ENCODE data around the gene MOB2.

MOB2 gene

DNA sequence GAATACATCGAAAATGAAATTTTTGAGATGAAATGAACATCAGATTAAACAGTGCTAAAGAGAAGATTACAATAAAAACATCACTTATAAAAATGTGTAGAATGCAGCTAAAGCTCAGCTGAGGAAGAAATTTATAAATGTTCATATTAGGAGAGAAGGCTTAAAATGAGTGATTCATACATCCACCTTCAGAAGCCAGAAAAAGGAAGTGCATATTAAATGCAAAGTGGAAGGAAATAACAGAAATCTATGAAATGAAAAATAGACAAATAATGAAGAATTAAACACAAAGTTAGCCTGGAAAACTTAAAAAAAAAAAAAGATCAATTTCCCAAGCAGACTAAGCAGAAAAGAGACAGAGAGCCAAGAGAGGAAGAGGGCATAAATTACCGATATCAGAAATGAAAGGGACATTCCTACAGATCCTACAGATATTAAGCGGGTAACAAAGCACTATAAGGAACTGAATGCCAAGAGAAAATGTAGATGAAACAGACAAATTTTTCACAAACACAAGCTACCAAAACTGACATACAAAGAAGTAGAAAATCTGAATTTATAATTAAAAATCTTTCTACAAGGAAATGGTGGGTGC lies 7.2 kb upstream of the MOB2 start:
- H3K36me3 ChIP-seq (ENCODE audit: control insufficient read depth, insufficient read depth, low read length, severe bottlenecking): peaks cover 5% of the 10 kb centered on the region
- peaks cover 4% of the 10 kb centered on the region for H3K4me1 ChIP-seq (ENCODE audit: control insufficient read depth, insufficient read depth, low read length)
- no peak overlapping the region for H3K4me3 ChIP-seq (ENCODE audit: low read length)
- no peaks in the 10 kb centered on the region for H3K9me3 ChIP-seq (ENCODE audit: control insufficient read depth, low read length)
- H3K9ac ChIP-seq (ENCODE audit: low read length): no peak overlapping the region
- no peaks in the 10 kb centered on the region for H3K27me3 ChIP-seq (replicated peaks; ENCODE audit: control insufficient read depth, insufficient read depth, low read length)
- DNase-seq (ENCODE audit: low read depth): no peak

DNA sequence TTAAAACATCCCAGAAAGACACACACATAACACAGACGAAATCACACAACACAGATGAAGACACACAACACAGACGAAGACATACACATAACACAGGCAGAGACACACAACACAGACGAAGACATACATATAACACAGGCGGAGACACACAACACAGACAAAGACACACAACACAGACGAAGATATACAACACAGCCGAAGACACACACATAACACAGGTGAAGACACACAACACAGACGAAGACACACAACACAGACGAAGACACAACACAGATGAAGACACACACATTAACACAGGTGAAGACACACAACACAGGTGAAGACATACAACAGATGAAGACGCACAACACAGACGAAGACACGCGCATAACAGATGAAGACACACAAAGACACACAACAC lies 4.8 kb upstream of the MOB2 start:
- Histone ChIP-seq H3K9me3 (ENCODE audit: control insufficient read depth, low read length) (no peaks in the 10 kb centered on the region), H3K4me3 (ENCODE audit: low read length) (no peak overlapping the region), H3K27me3 (replicated peaks; ENCODE audit: control insufficient read depth, insufficient read depth, low read length) (no peaks in the 10 kb centered on the region), H3K36me3 (ENCODE audit: control insufficient read depth, insufficient read depth, low read length, severe bottlenecking) (no peaks in the 10 kb centered on the region), H3K9ac (ENCODE audit: low read length) (no peak overlapping the region), H3K4me1 (ENCODE audit: control insufficient read depth, insufficient read depth, low read length) (peaks cover 15% of the 10 kb centered on the region)
- no peak for DNase-seq (ENCODE audit: low read depth)

DNA sequence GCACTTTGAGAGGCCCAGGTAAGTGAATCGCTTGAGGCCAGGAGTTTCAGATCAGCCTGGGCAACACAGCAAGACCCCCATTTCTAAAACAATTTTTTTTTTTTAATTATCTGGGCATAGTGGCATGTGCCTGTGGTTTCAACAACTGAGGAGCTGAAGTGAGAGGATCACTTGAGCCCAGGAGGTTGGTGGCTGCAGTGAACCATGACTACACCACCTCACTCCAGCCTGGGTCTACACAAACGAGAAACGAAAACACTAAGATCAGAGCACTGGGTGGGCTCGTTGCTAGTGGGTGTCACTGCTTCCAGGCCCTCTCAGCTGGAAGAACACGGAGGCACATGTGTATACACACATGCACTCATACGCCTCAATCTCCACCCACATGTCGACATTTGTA lies 4.1 kb upstream of the MOB2 start:
- no peak for DNase-seq (ENCODE audit: low read depth)
- Histone ChIP-seq H3K4me1 (ENCODE audit: control insufficient read depth, insufficient read depth, low read length) (peaks cover 21% of the 10 kb centered on the region), H3K27me3 (replicated peaks; ENCODE audit: control insufficient read depth, insufficient read depth, low read length) (no peaks in the 10 kb centered on the region), H3K36me3 (ENCODE audit: control insufficient read depth, insufficient read depth, low read length, severe bottlenecking) (no peaks in the 10 kb centered on the region), H3K4me3 (ENCODE audit: low read length) (no peak overlapping the region), H3K9me3 (ENCODE audit: control insufficient read depth, low read length) (no peaks in the 10 kb centered on the region), H3K9ac (ENCODE audit: low read length) (no peak overlapping the region)

DNA sequence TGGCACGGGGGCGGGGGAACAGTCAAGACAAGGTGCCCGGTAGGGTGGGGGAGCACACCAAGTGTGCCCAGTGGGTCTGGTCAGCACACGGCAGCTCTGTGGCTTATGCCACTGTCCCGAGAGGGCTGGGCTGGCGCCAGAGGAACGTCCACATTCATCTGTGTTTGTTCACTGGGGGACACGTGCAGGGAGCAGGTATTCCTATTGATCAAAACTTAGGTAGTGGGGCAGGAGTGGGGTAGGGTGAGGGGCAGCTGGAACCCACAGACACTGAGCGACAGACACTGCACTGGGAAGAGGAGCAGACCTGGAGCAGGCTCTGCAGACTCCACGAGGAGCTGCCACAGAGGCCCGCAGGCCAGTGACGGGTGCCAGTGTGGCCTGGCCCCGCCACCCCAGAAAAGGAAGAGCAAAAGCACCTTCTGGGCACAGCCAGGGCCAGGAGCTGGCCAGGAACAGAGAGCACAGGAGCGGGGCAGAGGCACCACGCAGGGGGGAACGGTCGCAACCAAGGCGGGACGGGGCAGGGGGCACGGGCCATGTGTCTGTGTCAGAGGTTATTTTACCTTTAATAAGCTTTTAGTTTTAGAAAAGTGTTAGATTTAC lies 2.1 kb upstream of the MOB2 start:
- Histone ChIP-seq H3K36me3 (ENCODE audit: control insufficient read depth, insufficient read depth, low read length, severe bottlenecking) (no peaks in the 10 kb centered on the region), H3K4me1 (ENCODE audit: control insufficient read depth, insufficient read depth, low read length) (peaks cover 21% of the 10 kb centered on the region), H3K9ac (ENCODE audit: low read length) (no peak overlapping the region), H3K27me3 (replicated peaks; ENCODE audit: control insufficient read depth, insufficient read depth, low read length) (no peaks in the 10 kb centered on the region), H3K4me3 (ENCODE audit: low read length) (no peak overlapping the region), H3K9me3 (ENCODE audit: control insufficient read depth, low read length) (no peaks in the 10 kb centered on the region)
- DNase-seq (ENCODE audit: low read depth): no peak

DNA sequence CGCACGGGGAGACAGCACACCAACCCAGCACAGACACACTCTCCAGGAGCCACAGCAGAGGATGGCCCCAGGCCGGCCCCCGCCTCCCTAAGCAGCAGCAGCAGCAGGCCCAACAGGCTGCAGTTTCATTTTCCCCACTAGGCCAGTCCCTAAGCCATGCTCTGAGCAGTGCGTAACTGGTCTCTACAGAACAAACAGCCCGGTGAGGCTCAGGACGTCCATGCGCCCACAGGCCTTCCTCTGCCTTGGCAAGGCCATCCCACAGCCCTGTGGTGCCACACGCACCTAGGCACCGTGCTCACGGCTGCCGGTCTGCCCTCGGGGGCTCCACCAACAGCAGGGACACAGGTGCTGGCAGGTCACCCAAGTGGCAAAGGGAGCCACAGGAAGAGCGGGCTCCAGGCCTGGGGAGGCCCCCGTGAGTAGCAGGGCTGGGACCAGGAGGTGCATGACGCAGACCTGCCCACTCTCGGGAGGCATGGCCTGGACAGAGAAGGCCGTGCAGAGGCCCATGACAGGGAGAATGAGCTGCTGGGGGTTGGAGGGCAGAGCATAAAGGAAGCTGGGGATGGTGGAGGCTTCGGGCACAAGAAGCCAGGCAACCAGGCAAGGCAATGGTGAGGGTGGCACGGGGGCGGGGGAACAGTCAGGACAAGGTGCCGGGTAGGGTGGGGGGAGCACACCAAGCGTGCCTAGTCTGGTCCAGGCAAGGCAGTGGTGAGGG lies 1.4 kb upstream of the MOB2 start:
- no peak for DNase-seq (ENCODE audit: low read depth)
- Histone ChIP-seq H3K4me3 (ENCODE audit: low read length) (no peak overlapping the region), H3K9ac (ENCODE audit: low read length) (peak overlapping the region; percentile 62), H3K27me3 (replicated peaks; ENCODE audit: control insufficient read depth, insufficient read depth, low read length) (no peaks in the 10 kb centered on the region), H3K4me1 (ENCODE audit: control insufficient read depth, insufficient read depth, low read length) (peaks cover 21% of the 10 kb centered on the region), H3K36me3 (ENCODE audit: control insufficient read depth, insufficient read depth, low read length, severe bottlenecking) (no peaks in the 10 kb centered on the region), H3K9me3 (ENCODE audit: control insufficient read depth, low read length) (no peaks in the 10 kb centered on the region)

DNA sequence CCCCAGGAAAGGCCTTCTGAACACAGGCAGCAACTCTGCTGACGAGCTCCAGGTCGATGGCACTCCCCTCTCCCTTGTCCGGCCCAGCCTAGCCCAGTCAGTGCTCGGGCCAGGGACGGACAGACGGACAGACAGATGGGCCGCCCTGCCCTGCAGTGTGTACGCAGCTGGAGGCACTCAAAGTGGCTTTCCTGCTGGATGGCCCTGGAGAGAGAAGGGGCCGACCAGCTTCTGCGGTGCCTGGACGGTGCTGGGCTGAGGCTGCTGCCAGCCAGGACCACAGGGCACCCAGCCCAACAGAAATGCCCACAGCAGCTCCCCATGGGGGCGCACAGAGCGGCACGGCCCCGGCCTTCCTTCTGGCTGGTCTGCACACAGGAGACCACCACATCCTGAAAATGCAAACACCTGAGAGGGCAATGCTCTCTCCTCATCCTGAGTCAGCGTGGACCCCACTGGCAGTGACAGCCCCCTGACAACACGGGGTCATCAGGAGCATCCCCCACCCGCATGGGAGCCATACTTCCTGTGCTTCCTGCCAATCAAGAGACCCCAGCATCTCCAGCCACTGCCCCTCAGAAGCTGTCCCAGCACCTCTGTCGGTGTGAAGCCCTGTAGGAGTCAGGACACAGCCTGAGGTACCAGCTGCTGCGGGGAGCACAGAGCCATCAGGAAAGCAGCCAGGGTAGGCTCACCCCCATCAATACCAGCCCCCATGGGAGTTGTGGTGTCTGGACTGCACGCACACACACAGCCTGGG lies 692 bp upstream of the MOB2 start:
- no peaks in the 10 kb centered on the region for H3K27me3 ChIP-seq (replicated peaks; ENCODE audit: control insufficient read depth, insufficient read depth, low read length)
- H3K9me3 ChIP-seq (ENCODE audit: control insufficient read depth, low read length): no peaks in the 10 kb centered on the region
- no peak for DNase-seq (ENCODE audit: low read depth)
- no peak overlapping the region for H3K4me3 ChIP-seq (ENCODE audit: low read length)
- H3K9ac ChIP-seq (ENCODE audit: low read length): peak overlapping the region; percentile 62
- H3K36me3 ChIP-seq (ENCODE audit: control insufficient read depth, insufficient read depth, low read length, severe bottlenecking): no peaks in the 10 kb centered on the region
- H3K4me1 ChIP-seq (ENCODE audit: control insufficient read depth, insufficient read depth, low read length): peaks cover 21% of the 10 kb centered on the region

DNA sequence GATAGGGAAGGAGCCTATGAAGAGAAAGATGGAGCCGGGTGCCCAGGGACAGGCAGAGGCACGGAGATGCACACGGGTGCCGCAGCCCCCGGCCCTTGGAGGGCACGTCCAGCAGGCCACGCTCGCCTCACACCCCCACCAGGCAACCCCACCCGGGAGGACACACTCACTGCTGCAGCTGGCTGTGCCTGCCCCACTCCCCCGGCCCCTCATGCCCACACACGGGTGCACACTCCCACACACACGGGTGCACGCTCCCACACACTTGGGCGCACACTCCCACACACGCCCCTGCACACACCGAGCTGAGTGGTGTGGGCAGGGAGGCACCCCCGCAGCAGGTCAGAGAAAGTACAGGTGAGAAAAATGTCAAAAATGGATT lies 1.1 kb downstream of the MOB2 start:
- no peak for DNase-seq (ENCODE audit: low read depth)

DNA sequence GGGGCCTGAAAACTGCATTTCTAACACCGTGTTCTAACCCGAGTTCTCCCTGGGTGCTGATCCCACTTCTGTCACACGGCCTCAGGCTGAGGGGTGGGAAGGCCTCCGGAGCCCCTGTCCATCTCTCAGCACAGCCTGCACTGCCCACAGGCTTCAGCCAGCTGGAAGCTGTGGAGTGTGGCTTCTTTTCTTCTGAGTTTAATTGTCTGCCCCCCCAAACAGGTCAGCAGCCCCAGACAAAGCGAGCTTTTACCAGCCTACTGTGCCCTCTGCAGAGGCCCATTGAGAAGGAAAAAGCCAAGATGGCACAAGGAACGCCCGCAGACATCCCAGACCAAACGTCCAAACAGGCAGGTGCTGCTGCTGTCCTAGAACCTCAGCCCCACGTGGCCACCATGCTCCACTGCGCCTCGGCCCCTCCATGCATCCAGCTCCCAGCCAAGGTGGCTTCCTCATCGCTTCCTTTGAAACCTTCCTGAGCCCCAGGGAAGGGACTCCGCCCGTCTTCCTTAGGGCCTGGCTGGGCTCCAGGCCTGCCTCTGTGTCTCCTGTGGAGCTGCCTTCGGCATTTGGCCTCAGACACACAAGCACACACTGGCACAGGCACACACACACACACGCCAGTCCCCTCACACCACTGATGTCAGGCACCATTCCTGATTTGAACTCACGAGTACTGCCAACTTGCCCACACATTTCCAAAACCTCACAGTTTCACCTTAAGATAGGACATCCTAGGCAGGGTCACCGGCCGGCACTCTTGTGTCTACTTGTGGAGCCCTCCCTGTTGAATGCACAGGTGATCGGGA lies 1.7 kb downstream of the MOB2 start:
- no peak overlapping the region for H3K9ac ChIP-seq (ENCODE audit: low read length)
- DNase-seq (ENCODE audit: low read depth): no peak

More for the DNA sequence above, 1.1 kb downstream of the MOB2 start:
- Histone ChIP-seq H3K4me3 (ENCODE audit: low read length) (no peak overlapping the region), H3K9me3 (ENCODE audit: control insufficient read depth, low read length) (no peaks in the 10 kb centered on the region), H3K9ac (ENCODE audit: low read length) (no peak overlapping the region), H3K4me1 (ENCODE audit: control insufficient read depth, insufficient read depth, low read length) (peaks cover 21% of the 10 kb centered on the region), H3K27me3 (replicated peaks; ENCODE audit: control insufficient read depth, insufficient read depth, low read length) (no peaks in the 10 kb centered on the region), H3K36me3 (ENCODE audit: control insufficient read depth, insufficient read depth, low read length, severe bottlenecking) (no peaks in the 10 kb centered on the region)

DNA sequence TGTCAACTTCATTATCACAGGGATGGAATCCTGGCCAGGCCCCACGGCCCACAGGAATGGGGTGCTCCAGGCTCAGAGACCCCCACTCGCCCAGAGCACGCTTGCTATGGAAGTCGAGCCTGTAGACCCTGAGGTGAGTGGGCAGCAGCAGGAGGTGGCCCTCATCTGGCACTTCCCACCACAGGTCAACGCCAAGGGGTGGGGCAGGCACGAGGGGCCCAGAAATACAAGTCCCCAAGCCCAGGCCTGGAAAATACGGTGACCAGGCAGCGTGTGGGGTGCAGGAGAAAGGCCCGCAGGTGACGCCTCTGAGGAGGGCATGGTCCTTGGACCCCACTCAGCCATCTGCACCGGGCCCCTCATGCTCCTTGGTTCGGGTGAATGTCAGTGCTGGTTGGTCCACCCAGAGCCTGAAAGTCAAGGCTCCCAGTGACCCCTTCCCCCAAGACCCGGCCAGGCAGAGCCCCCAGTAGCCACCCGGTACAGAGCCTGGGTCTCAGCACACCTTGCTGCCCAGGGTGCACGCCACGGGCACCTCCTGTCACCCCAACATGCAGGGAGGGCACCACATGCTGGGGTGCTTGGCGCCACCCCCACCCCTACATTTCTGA lies 2.4 kb downstream of the MOB2 start:
- H3K9ac ChIP-seq (ENCODE audit: low read length): no peak overlapping the region
- H3K4me3 ChIP-seq (ENCODE audit: low read length): no peak overlapping the region
- no peaks in the 10 kb centered on the region for H3K27me3 ChIP-seq (replicated peaks; ENCODE audit: control insufficient read depth, insufficient read depth, low read length)
- H3K9me3 ChIP-seq (ENCODE audit: control insufficient read depth, low read length): no peaks in the 10 kb centered on the region
- no peak for DNase-seq (ENCODE audit: low read depth)
- H3K4me1 ChIP-seq (ENCODE audit: control insufficient read depth, insufficient read depth, low read length): peaks cover 21% of the 10 kb centered on the region
- peaks cover 10% of the 10 kb centered on the region for H3K36me3 ChIP-seq (ENCODE audit: control insufficient read depth, insufficient read depth, low read length, severe bottlenecking)

More for the DNA sequence above, 1.7 kb downstream of the MOB2 start:
- no peaks in the 10 kb centered on the region for H3K9me3 ChIP-seq (ENCODE audit: control insufficient read depth, low read length)
- peaks cover 4% of the 10 kb centered on the region for H3K36me3 ChIP-seq (ENCODE audit: control insufficient read depth, insufficient read depth, low read length, severe bottlenecking)
- no peak overlapping the region for H3K4me3 ChIP-seq (ENCODE audit: low read length)
- peaks cover 21% of the 10 kb centered on the region for H3K4me1 ChIP-seq (ENCODE audit: control insufficient read depth, insufficient read depth, low read length)
- H3K27me3 ChIP-seq (replicated peaks; ENCODE audit: control insufficient read depth, insufficient read depth, low read length): no peaks in the 10 kb centered on the region

DNA sequence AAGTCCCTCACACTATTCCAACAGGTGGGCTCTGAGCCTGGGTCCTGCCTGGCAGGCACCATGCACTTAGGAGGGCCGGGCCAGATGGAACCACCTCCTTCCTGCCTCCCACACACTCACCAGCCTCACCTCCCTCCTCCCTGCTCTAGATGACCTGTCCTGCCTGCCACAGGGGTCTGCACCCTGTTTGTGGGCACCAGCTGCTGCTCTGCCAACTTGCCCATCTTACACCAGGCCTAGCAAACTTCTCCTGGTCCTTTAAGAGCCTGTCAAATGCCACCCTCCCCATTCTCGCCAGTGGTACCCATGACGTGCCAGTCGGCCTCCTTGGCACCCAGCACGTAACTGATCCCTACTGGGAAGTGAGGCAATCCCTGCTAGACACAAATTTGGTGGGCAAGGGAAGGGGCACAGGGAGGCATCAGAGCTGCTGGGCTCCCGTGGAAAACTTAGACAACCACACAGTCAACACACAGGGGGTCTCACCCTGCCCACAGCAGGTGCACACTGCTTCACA lies 3.1 kb downstream of the MOB2 start:
- Histone ChIP-seq H3K4me3 (ENCODE audit: low read length) (no peak overlapping the region), H3K36me3 (ENCODE audit: control insufficient read depth, insufficient read depth, low read length, severe bottlenecking) (peaks cover 13% of the 10 kb centered on the region), H3K9me3 (ENCODE audit: control insufficient read depth, low read length) (no peaks in the 10 kb centered on the region), H3K9ac (ENCODE audit: low read length) (no peak overlapping the region), H3K4me1 (ENCODE audit: control insufficient read depth, insufficient read depth, low read length) (peaks cover 21% of the 10 kb centered on the region), H3K27me3 (replicated peaks; ENCODE audit: control insufficient read depth, insufficient read depth, low read length) (no peaks in the 10 kb centered on the region)
- no peak for DNase-seq (ENCODE audit: low read depth)
